ENCODE measurements around the gene FUNDC2. TPM values are rescaled to one million over a fixed set of nuclear protein-coding genes. Genes with fewer than 3 reads are reported as not detected.

The FUNDC2 gene
- total RNA-seq, 2 experiments from 2014 or later: 37.2 to 37.4 TPM

- DNase-seq (peak in 3 of 14 experiments; percentile 23 to 33 (median 28)), ATAC-seq (ENCODE audit: poor library complexity) (peak; percentile 26)
- POLR2A ChIA-PET: interaction anchor here (0.9 to 1.5 kb wide), 2 partner anchors 45 to 145 kb away, joined by 3 to 7 read pairs; partner anchors contain the start of genes FUNDC2 and VBP1
- H3K27ac Mint-ChIP-seq: peak overlapping the region; percentile 97
- H3K4me1 Mint-ChIP-seq (ENCODE audit: low read depth): peaks cover 60% of the 10 kb centered on the region
- peak overlapping the region; percentile 89 for H3K4me3 Mint-ChIP-seq
- H3K36me3 Mint-ChIP-seq (ENCODE audit: low read depth): peaks cover 43% of the 10 kb centered on the region
- TF ChIP-seq, protein P1, sequence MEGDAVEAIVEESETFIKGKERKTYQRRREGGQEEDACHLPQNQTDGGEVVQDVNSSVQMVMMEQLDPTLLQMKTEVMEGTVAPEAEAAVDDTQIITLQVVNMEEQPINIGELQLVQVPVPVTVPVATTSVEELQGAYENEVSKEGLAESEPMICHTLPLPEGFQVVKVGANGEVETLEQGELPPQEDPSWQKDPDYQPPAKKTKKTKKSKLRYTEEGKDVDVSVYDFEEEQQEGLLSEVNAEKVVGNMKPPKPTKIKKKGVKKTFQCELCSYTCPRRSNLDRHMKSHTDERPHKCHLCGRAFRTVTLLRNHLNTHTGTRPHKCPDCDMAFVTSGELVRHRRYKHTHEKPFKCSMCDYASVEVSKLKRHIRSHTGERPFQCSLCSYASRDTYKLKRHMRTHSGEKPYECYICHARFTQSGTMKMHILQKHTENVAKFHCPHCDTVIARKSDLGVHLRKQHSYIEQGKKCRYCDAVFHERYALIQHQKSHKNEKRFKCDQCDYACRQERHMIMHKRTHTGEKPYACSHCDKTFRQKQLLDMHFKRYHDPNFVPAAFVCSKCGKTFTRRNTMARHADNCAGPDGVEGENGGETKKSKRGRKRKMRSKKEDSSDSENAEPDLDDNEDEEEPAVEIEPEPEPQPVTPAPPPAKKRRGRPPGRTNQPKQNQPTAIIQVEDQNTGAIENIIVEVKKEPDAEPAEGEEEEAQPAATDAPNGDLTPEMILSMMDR (IDR thresholded peaks at IDR 0.05): no peak
- CTCF ChIA-PET: interaction anchor here (1.5 kb wide), 1 partner anchor 15 kb away, joined by 4 read pairs; no protein-coding TSS in a partner anchor
- peaks cover 15% of the 10 kb centered on the region for H3K4me1 ChIP-seq (ENCODE audit: insufficient read depth, low read length)
- intact Hi-C loops (cut with DNase I, micrococcal nuclease): loop anchor here (1.0 to 5.0 kb wide), 3 partner anchors 44 to 269 kb away; partner anchors contain the start of gene FUNDC2 (in 1 of the 2)
- no peaks in the 10 kb centered on the region for H3K9me3 ChIP-seq (ENCODE audit: control insufficient read depth in 1 of 2, insufficient read depth in 1 of 2, low read length in 2 of 2)
- no peaks in the 10 kb centered on the region for H3K27me3 ChIP-seq (ENCODE audit: control insufficient read depth in 1 of 2, insufficient read depth in 2 of 2, low read length in 2 of 2)
- H3K27ac ChIP-seq (ENCODE audit: low read depth in 1 of 2, low read length in 2 of 2): peak overlapping the region; percentile 69 to 83
- no peaks in the 10 kb centered on the region for H3K9me3 Mint-ChIP-seq
- H3K27me3 Mint-ChIP-seq: no peaks in the 10 kb centered on the region
- peak overlapping the region; percentile 80 for H3K4me3 ChIP-seq (ENCODE audit: low read length)
- H3K36me3 ChIP-seq (ENCODE audit: insufficient read depth, low read length): peaks cover 18% of the 10 kb centered on the region
Measured at GRCh38 chrX:155071694-155072280, 45.1 kb downstream of the FUNDC2 start.

DNA sequence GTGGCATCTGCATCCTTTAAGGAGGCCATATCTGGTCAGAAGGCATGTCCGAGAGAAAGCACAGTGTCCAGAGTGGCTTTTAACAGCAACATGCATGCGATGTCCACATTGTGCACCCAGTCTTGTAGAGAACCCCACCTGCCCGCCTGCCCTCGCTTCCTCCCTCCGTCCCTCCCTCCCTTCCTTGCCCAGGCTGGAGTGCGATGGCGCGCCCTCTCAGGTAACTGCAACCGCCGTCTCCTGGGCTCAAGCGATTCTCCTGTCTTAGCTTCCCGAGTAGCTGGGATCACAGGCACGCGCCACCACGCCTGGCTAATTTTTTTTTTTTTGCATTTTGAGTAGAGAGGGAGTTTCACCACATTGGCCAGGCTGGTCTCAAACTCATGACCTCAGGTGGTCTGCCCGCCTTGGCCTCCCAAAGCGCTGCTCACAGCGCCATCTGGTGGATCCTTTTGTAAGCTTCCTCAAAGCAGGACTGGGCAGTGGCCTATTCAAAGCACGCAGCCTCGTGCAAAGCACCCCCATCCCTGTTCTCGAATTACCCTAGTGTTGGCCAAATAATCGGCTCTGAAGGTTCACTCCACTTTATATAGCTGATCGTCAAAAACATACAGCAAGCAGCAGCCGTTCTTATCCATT, 59.7 kb downstream of the FUNDC2 start:
- Mint-ChIP-seq H3K9me3 (no peaks in the 10 kb centered on the region), H3K27me3 (no peaks in the 10 kb centered on the region), H3K4me1 (ENCODE audit: low read depth) (no peaks in the 10 kb centered on the region), H3K4me3 (no peak overlapping the region), H3K27ac (no peak overlapping the region), H3K36me3 (ENCODE audit: low read depth) (peaks cover 24% of the 10 kb centered on the region)
- Histone ChIP-seq H3K4me3 (ENCODE audit: low read length) (no peak overlapping the region), H3K36me3 (ENCODE audit: insufficient read depth, low read length) (peaks cover 28% of the 10 kb centered on the region), H3K9me3 (ENCODE audit: control insufficient read depth in 1 of 2, insufficient read depth in 1 of 2, low read length in 2 of 2) (no peaks in the 10 kb centered on the region), H3K27me3 (ENCODE audit: control insufficient read depth in 1 of 2, insufficient read depth in 2 of 2, low read length in 2 of 2) (no peaks in the 10 kb centered on the region), H3K27ac (ENCODE audit: low read depth in 1 of 2, low read length in 2 of 2) (no peak overlapping the region), H3K4me1 (ENCODE audit: insufficient read depth, low read length) (no peaks in the 10 kb centered on the region)
- peak; percentile 34 for ATAC-seq (ENCODE audit: poor library complexity)
- CTCF ChIA-PET: interaction anchor here (0.6 to 1.8 kb wide), 3 partner anchors 12 to 168 kb away, joined by 4 read pairs; no protein-coding TSS in a partner anchor
- TF ChIP-seq, protein P1 (IDR thresholded peaks at IDR 0.05): peak; percentile 51
- POLR2A ChIA-PET: no interaction called here
- intact Hi-C loops (cut with DNase I, micrococcal nuclease): loop anchor here (2.0 kb wide), 2 partner anchors 104 to 168 kb away; no protein-coding TSS in a partner anchor
- DNase-seq: peak in 13 of 14 experiments; percentile 5 to 67 (median 24)

DNA sequence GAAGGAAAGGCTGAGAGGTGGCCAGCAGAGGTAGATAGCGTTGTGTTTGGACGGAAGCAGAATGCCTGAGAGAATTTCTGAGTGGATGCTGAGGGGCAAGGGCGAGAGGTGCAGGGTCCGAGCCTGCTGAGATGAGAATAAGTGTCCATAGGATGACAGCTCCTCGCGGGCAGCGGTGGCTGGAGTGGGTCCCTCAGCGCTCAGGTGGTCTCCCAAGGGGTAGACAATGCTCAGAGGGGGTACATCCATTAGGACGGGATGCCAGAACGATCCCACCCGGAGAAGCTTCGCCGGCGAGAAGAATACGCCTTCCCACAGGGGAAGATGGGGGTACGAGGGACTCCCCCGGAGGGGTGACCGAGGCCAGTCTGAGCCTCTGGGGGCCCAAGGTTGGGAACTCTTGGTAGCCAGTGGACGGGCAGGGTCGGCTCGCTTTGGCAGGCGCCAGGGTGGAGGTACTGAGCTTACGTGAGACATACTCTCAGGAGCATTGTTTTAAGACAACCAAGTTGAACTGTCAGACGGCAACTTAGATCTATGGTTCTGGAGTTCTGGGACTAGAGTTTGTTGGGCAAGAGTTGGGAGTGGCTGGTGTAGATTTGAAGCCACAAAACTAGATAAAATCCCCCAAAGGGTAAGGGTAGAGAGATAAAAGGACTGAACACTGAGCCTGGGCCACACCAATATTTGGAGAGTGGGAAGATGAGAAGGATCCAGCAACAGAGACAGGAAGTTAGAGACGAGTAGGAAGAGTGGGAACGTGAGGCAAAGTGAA, 60.5 kb downstream of the FUNDC2 start:
- Mint-ChIP-seq H3K27me3 (no peaks in the 10 kb centered on the region), H3K4me1 (ENCODE audit: low read depth) (no peaks in the 10 kb centered on the region), H3K27ac (no peak overlapping the region), H3K9me3 (no peaks in the 10 kb centered on the region), H3K36me3 (ENCODE audit: low read depth) (peaks cover 20% of the 10 kb centered on the region), H3K4me3 (no peak overlapping the region)
- intact Hi-C loops (cut with DNase I, micrococcal nuclease): loop anchor here (2.0 kb wide), 2 partner anchors 104 to 168 kb away; no protein-coding TSS in a partner anchor
- TF ChIP-seq, protein P1 (IDR thresholded peaks at IDR 0.05): no peak
- H3K4me1 ChIP-seq (ENCODE audit: insufficient read depth, low read length): no peaks in the 10 kb centered on the region
- CTCF ChIA-PET: interaction anchor here (0.6 to 1.8 kb wide), 3 partner anchors 12 to 169 kb away, joined by 4 read pairs; no protein-coding TSS in a partner anchor
- no peaks in the 10 kb centered on the region for H3K27me3 ChIP-seq (ENCODE audit: control insufficient read depth in 1 of 2, insufficient read depth in 2 of 2, low read length in 2 of 2)
- H3K4me3 ChIP-seq (ENCODE audit: low read length): no peak overlapping the region
- H3K36me3 ChIP-seq (ENCODE audit: insufficient read depth, low read length): peaks cover 28% of the 10 kb centered on the region
- POLR2A ChIA-PET: no interaction called here
- ATAC-seq (ENCODE audit: poor library complexity) (no peak), DNase-seq (no peak)
- no peak overlapping the region for H3K27ac ChIP-seq (ENCODE audit: low read depth in 1 of 2, low read length in 2 of 2)
- H3K9me3 ChIP-seq (ENCODE audit: control insufficient read depth in 1 of 2, insufficient read depth in 1 of 2, low read length in 2 of 2): no peaks in the 10 kb centered on the region

Measured in CD4-positive, alpha-beta T cell (primary cell).